Measurements from ENCODE around the gene NR4A1.

DNA sequence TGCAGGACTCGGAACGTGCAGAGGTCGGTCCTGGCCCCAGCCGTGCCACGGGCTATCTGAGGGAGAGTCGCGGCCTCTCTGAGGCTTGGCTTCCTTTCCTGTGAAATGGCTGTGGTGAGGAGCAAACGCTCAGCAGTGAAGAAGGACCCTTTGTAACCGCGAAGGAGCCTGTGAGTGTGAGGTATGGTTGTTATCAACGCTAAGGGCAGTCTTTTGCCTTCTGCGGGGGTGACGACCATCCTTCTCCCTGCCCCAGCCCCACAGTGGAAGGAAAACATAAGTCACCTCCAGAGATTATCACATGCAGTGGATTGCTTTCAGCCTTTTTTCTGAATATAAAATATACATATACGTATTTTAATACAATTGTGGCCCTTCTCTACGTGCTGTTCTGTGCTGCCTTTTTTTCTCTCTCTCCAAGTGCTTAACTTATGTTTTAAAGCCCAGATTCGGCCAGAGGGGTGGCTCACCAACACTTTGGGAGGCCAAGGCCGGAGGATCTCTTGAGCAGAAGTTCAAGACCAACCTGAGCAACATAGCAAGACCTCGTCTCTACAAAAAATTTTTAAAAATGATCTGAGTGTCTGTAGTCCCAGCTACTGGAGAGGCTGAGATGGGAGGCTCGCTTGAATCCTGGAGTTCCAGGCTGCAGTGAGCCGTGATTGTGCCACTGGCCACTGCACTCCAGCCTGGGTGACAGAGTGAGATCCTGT is 27.1 kb upstream of the NR4A1 start:
- TF ChIP-seq EP300 (IDR thresholded peaks at IDR 0.05) (no peak), CTCF (IDR thresholded peaks at IDR 0.05) (peak in 1 of 3 experiments; percentile 1), POLR2A (IDR thresholded peaks at IDR 0.05; ENCODE audit: low read depth) (no peak), POLR2AphosphoS5 (IDR thresholded peaks at IDR 0.05) (no peak)
